GM12891 (cell line): ENCODE data around the gene CTDNEP1.

Experiments used
- POLR2A ChIP-seq: IDR thresholded peaks from 2 replicates; pipeline ENCODE4 v1.6.1; 2011; ENCODE audit warnings: low read depth, low read length, control low read depth
- TAF1 ChIP-seq: IDR thresholded peaks from 2 replicates; pipeline ENCODE4 v1.6.1; 2011; ENCODE audit warnings: low read depth, low read length, control low read depth

GRCh38 chr17:7296189-7296861 lies 44.8 kb upstream of the CTDNEP1 start:
- TF ChIP-seq TAF1: no peak
- no peak for TF ChIP-seq POLR2A
